Measurements from ENCODE around the gene SNAP91.
"Not testable (repeated sequence)": the region's sequence is repeated elsewhere in the genome, so short reads cannot be mapped to it uniquely, and the experiment has no call there.

Gene SNAP91

GRCh38 chr6:83708970-83709747 lies at the start of gene SNAP91:
Gene SNAP91, minus strand, starts transcription at chr6:83709101. Its CDS starts 1,174 bp downstream, at chr6:83707927.
- DNase-seq: peak; percentile 42

- no peak for DNase-seq
Observed at GRCh38 chr6:83758533-83758932, 49.6 kb upstream of the SNAP91 start.

GRCh38 chr6:83757021-83757420 lies 48.1 kb upstream of the SNAP91 start:
- DNase-seq: no peak

- DNase-seq: no peak
Observed at GRCh38 chr6:83756565-83756964, 47.7 kb upstream of the SNAP91 start.

- not testable (repeated sequence) for DNase-seq
Observed at GRCh38 chr6:83752375-83752774, 43.5 kb upstream of the SNAP91 start.

- DNase-seq: no peak
Observed at GRCh38 chr6:83741089-83741488, 32.2 kb upstream of the SNAP91 start.

- DNase-seq: no peak
Observed at GRCh38 chr6:83735461-83735860, 26.6 kb upstream of the SNAP91 start.

GRCh38 chr6:83729871-83730270 lies 21.0 kb upstream of the SNAP91 start:
- DNase-seq: no peak

GRCh38 chr6:83722876-83723275 lies 14.0 kb upstream of the SNAP91 start:
- DNase-seq: no peak

- DNase-seq: no peak
Observed at GRCh38 chr6:83717809-83718208, 8.9 kb upstream of the SNAP91 start.

- DNase-seq: no peak
Observed at GRCh38 chr6:83711958-83712357, 3.1 kb upstream of the SNAP91 start.

GRCh38 chr6:83709748-83710050 lies 798 bp upstream of the SNAP91 start:
- no peak for DNase-seq

GRCh38 chr6:83708546-83708969 lies 343 bp downstream of the SNAP91 start:
- no peak for DNase-seq

- no peak for DNase-seq
Observed at GRCh38 chr6:83707829-83708545, 914 bp downstream of the SNAP91 start.

GRCh38 chr6:83702749-83703148 lies 6.2 kb downstream of the SNAP91 start:
- no peak for DNase-seq

- DNase-seq: no peak
Observed at GRCh38 chr6:83702077-83702476, 6.8 kb downstream of the SNAP91 start.

GRCh38 chr6:83696674-83697073 lies 12.2 kb downstream of the SNAP91 start:
- no peak for DNase-seq

- DNase-seq: no peak
Observed at GRCh38 chr6:83685481-83685880, 23.4 kb downstream of the SNAP91 start.

- DNase-seq: no peak
Observed at GRCh38 chr6:83677791-83678190, 31.1 kb downstream of the SNAP91 start.

- no peak for DNase-seq
Observed at GRCh38 chr6:83637953-83638352, 70.9 kb downstream of the SNAP91 start.

- DNase-seq: no peak
Observed at GRCh38 chr6:83636800-83637199, 72.1 kb downstream of the SNAP91 start.

- no peak for DNase-seq
Observed at GRCh38 chr6:83633609-83634008, 75.3 kb downstream of the SNAP91 start.

- no peak for DNase-seq
Observed at GRCh38 chr6:83633149-83633548, 75.8 kb downstream of the SNAP91 start.

GRCh38 chr6:83629908-83630307 lies 79.0 kb downstream of the SNAP91 start:
- DNase-seq: not testable (repeated sequence)
